HepG2 (cell line): ENCODE measurements around the gene MUC4. TPM values are rescaled to one million over a fixed set of nuclear protein-coding genes. Genes with fewer than 3 reads are reported as not detected.

Source experiments
- ATAC-seq: fragments of 200-7000 bp; cut with Tn5 transposase; 3 replicates; pipeline ENCODE4 v1.9.1; 2020; ENCODE audit warnings: mild to moderate bottlenecking, moderate library complexity
- BruUV-seq: library from RNA; stranded (reverse); fragments of 400-500 nt; replicated peaks from 2 replicates; lab custom pipeline; 2021; lab: Mats Ljungman, UMichigan
- CTCF ChIA-PET: fragments of 300-600 bp; formaldehyde crosslinking; extraction: SDS; loops from one replicate; lab custom pipeline; 2021; ENCODE audit warnings: low total read pairs, inconsistent platforms, low intra/inter-chr PET ratio; lab: Yijun Ruan, JAX
- POLR2A ChIA-PET: fragments of 350-600 bp; sonication (Branson Sonifier 250); formaldehyde crosslinking; loops from one replicate; lab custom pipeline; 2020; ENCODE audit warnings: antibody characterized with exemption, inconsistent platforms; lab: Yijun Ruan, JAX
- DNase-seq: peaks from one replicate; pipeline ENCODE4 v3.0.0-alpha.2; 2015; ENCODE audit warnings: low spot score
- FAIRE-seq: peaks from 3 replicates; lab custom pipeline; 2011; peaks lifted over from hg19 to GRCh38; lab: Jason Lieb, UNC
- H2AFZ ChIP-seq: one replicate; pipeline ENCODE4 v1.6.1; 2011; ENCODE audit warnings: low read length, inconsistent platforms
- H3K27ac ChIP-seq: fragments of 300-600 bp; 3 replicates; pipeline ENCODE4 v1.8.0; 2011; ENCODE audit warnings: mixed run types, mild to moderate bottlenecking, mixed read lengths, low read length, inconsistent platforms; ENCODE audit not compliant: insufficient read depth; ENCODE audit errors: extremely low read length
- H3K27me3 ChIP-seq, 2 experiments: fragments of 200-600 bp in 1 of 2; 2 replicates in 1 of 2; 3 replicates in 1 of 2; pipeline versions ENCODE4 v1.6.0 to v1.8.0; 2011; ENCODE audit warnings: low read length in 2 of 2, mild to moderate bottlenecking in 2 of 2, moderate library complexity in 2 of 2, inconsistent platforms in 1 of 2; ENCODE audit not compliant: insufficient read depth in 2 of 2, control insufficient read depth in 1 of 2
- H3K36me3 ChIP-seq, 2 experiments: fragments of 200-600 bp in 1 of 2; replicated peaks in 1 of 2; 2 replicates in 1 of 2; 3 replicates in 1 of 2; pipeline versions ENCODE4 v1.5.1 to v1.8.0; 2011; ENCODE audit warnings: low read length in 2 of 2, inconsistent platforms in 1 of 2; ENCODE audit not compliant: insufficient read depth in 2 of 2, control insufficient read depth in 1 of 2
- H3K4me1 ChIP-seq: 2 replicates; pipeline ENCODE4 v1.5.1; 2012; ENCODE audit warnings: low read length, inconsistent platforms; ENCODE audit not compliant: insufficient read depth
- H3K4me2 ChIP-seq: 2 replicates; pipeline ENCODE4 v1.6.0; 2011; ENCODE audit warnings: low read depth, low read length, inconsistent platforms
- H3K4me3 ChIP-seq, 3 experiments: fragments of 200-600 bp in 1 of 3; sonication (generic), shearing (Covaris generic) in 1 of 3; replicated peaks in 1 of 3; 2 replicates each; pipeline ENCODE4 v1.5.1; 2011 to 2016; ENCODE audit warnings: low read length in 3 of 3, inconsistent platforms in 2 of 3, low read depth in 2 of 3, mild to moderate bottlenecking in 2 of 3, control low read depth in 1 of 3, mixed read lengths in 1 of 3; ENCODE audit not compliant: insufficient read depth in 1 of 3
- H3K79me2 ChIP-seq: one replicate; pipeline ENCODE4 v1.6.1; 2011; ENCODE audit warnings: low read length, inconsistent platforms; ENCODE audit not compliant: insufficient read depth
- H3K9ac ChIP-seq: 2 replicates; pipeline ENCODE4 v1.6.0; 2011; ENCODE audit warnings: mild to moderate bottlenecking, low read depth, low read length, inconsistent platforms; ENCODE audit not compliant: insufficient read depth
- H3K9me3 ChIP-seq: 2 replicates; pipeline ENCODE4 v1.5.1; 2012; ENCODE audit warnings: mild to moderate bottlenecking, low read length
- H4K20me1 ChIP-seq: 2 replicates; pipeline ENCODE4 v1.6.0; 2011; ENCODE audit warnings: inconsistent platforms, mild to moderate bottlenecking, low read length, moderate library complexity; ENCODE audit not compliant: insufficient read depth
- GTF3A ChIP-seq: sonication (generic); formaldehyde crosslinking; conservative IDR thresholded peaks from 2 replicates; pipeline ENCODE4 v1.4.0; 2020; ENCODE audit warnings: mild to moderate bottlenecking, missing genetic modification reagents
- GZF1 ChIP-seq: sonication (generic); formaldehyde crosslinking; IDR thresholded peaks from 2 replicates; pipeline ENCODE4 v1.5.1; 2020; ENCODE audit warnings: mild to moderate bottlenecking, missing genetic modification reagents
- JDP2 ChIP-seq: sonication (generic); formaldehyde crosslinking; IDR thresholded peaks from 2 replicates; pipeline ENCODE4 v1.8.1; 2022; ENCODE audit warnings: missing genetic modification reagents, borderline replicate concordance
- KAT7 ChIP-seq: IDR thresholded peaks from 2 replicates; pipeline ENCODE4 v1.6.1; 2018; ENCODE audit warnings: borderline replicate concordance, missing compliant biosample characterization
- KLF16 ChIP-seq, 2 experiments: sonication (generic) in 1 of 2; formaldehyde crosslinking in 1 of 2; IDR thresholded peaks; 2 replicates each; pipeline versions ENCODE4 v1.6.1 to v1.8.0; 2016 to 2023; ENCODE audit warnings: missing genetic modification reagents in 2 of 2, missing compliant biosample characterization in 1 of 2
- NCOA1 ChIP-seq: sonication (generic); formaldehyde crosslinking; IDR thresholded peaks from 2 replicates; pipeline ENCODE4 v1.9.0; 2021; ENCODE audit warnings: missing genetic modification reagents
- SMC3 ChIP-seq: IDR thresholded peaks from 2 replicates; pipeline ENCODE4 v1.6.1; 2011; ENCODE audit warnings: low read length, improper control_type of control experiment
- SNAI1 ChIP-seq: sonication (generic); formaldehyde crosslinking; IDR thresholded peaks from 2 replicates; pipeline ENCODE4 v1.5.0; 2020; ENCODE audit warnings: mild to moderate bottlenecking, missing genetic modification reagents, borderline replicate concordance
- TP53 ChIP-seq: sonication (generic); formaldehyde crosslinking; conservative IDR thresholded peaks from 2 replicates; pipeline ENCODE4 v1.4.0; 2020; ENCODE audit warnings: missing genetic modification reagents
- ZFP36 ChIP-seq: fragments of 150-350 bp; IDR thresholded peaks from 2 replicates; pipeline ENCODE4 v1.6.1; 2018; ENCODE audit warnings: borderline replicate concordance, low read length, low read depth; ENCODE audit not compliant: partially characterized antibody
- ZNF138 ChIP-seq: sonication (generic); formaldehyde crosslinking; IDR thresholded peaks from 2 replicates; pipeline ENCODE4 v1.5.0; 2020; ENCODE audit warnings: mild to moderate bottlenecking, low read depth, missing genetic modification reagents
- ZNF44 ChIP-seq: sonication (generic); formaldehyde crosslinking; IDR thresholded peaks from 2 replicates; pipeline ENCODE4 v1.5.1; 2020; ENCODE audit warnings: mild to moderate bottlenecking, missing genetic modification reagents
- ZNF580 ChIP-seq: IDR thresholded peaks from 2 replicates; pipeline ENCODE4 v1.6.1; 2016; ENCODE audit warnings: low read depth, borderline replicate concordance
- ZNF724P ChIP-seq: sonication (generic); formaldehyde crosslinking; IDR thresholded peaks from 2 replicates; pipeline ENCODE4 v1.8.0; 2022; ENCODE audit warnings: missing genetic modification reagents, borderline replicate concordance
- ZNF83 ChIP-seq: sonication (generic); formaldehyde crosslinking; IDR thresholded peaks from 2 replicates; pipeline ENCODE4 v1.4.0; 2020; ENCODE audit warnings: missing genetic modification reagents, mild to moderate bottlenecking, borderline replicate concordance
- WGBS: methylation state at CpG from one replicate; pipeline ENCODE4 v1.1.6; 2017; ENCODE audit warnings: low lambda C conversion rate; 5-methylcytosine and 5-hydroxymethylcytosine counted together
- in situ Hi-C: cut with HindIII; loops from 2 replicates; pipeline ENCODE4 v1.10.0; 2017; ENCODE audit warnings: low pct_unique_long_range_greater_than_20kb; ENCODE audit not compliant: extremely low pct_ligation_motif_present
- intact Hi-C: fragments of 100-400 bp; cut with micrococcal nuclease; formaldehyde crosslinking; loops from one replicate; pipeline ENCODE4 v1.10.0; 2022; ENCODE audit not compliant: unreplicated experiment
- polyA plus RNA-seq, 8 experiments: library from polyadenylated mRNA; depleted of rRNA in 3 of 8; stranded (reverse) in 7 of 8; unstranded in 1 of 8; fragments of >200 nt; fragmentation: Illumina TruSeq in 4 of 8; extraction: Trizol in 4 of 8; gene quantifications; 2 replicates each; pipeline versions ENCODE4 v1.2.1 to v1.2.3, GENCODE V29; 2011 to 2016; ENCODE audit warnings: low read depth in 4 of 8, missing spikeins in 1 of 8, mixed read lengths in 1 of 8; ENCODE audit not compliant: insufficient read depth in 1 of 8
- total RNA-seq, 5 experiments: library from RNA; depleted of rRNA; stranded (reverse); fragments of >200 nt; fragmentation: Illumina TruSeq; extraction: Trizol; gene quantifications; 2 replicates each; pipeline ENCODE4 v1.2.3, GENCODE V29; 2016; ENCODE audit warnings: low read depth in 1 of 5
- TF ChIP-seq, protein P1 (sequence below): fragments of 450-650 bp; IDR thresholded peaks from 2 replicates; pipeline ENCODE4 v1.6.1; 2017
- TF ChIP-seq, protein P2 (sequence below): IDR thresholded peaks from 2 replicates; pipeline ENCODE4 v1.6.1; 2012; ENCODE audit warnings: low read depth, low read length, improper control_type of control experiment

The MUC4 gene
- total and polyA plus RNA-seq, 2 of the 13 experiments (the other 11 are each of a cell fraction or from before 2014, with no cell fraction given): not detected

DNA sequence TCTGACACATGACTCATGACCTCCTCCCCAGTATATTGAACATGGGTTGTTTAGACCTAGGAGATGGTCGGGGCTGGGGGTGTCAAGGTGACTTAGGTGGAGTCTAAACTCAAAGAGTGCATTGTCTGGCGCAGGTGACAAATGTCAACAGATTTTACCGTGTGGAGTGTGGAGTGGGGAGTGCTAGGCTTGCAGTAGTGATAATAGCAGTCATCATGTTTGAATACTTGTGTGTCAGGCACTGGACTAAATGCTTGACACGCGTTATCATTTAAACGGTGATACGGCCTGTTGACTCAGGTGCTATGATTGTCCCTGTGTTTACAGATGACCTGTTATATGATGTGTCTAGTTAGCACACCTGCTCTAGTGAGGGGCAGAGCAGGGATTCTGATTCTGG lies 60.2 kb downstream of the MUC4 start:
- Histone ChIP-seq H3K4me1 (peaks cover 5% of the 10 kb centered on the region), H4K20me1 (no peaks in the 10 kb centered on the region), H3K36me3 (no peaks in the 10 kb centered on the region), H3K27ac (no peak overlapping the region), H3K79me2 (no peaks in the 10 kb centered on the region), H3K4me2 (no peak overlapping the region), H3K9ac (no peak overlapping the region), H2AFZ (no peak overlapping the region), H3K27me3 (peaks cover 9 to 34% of the 10 kb centered on the region in 2 experiments), H3K4me3 (no peak overlapping the region), H3K9me3 (no peaks in the 10 kb centered on the region)
- BruUV-seq: no TSS peak
- DNase-seq (no peak), FAIRE-seq (no peak), ATAC-seq (no peak)
- intact Hi-C loops: no loop called here
- CTCF ChIA-PET: no interaction called here
- POLR2A ChIA-PET: no interaction called here
- in situ Hi-C loops: no loop called here
- WGBS: 13% methylated on average over 6 of the region's 7 CpGs
- no peak for TF ChIP-seq ZNF83 (CRISPR knock-in tag)
- TF ChIP-seq GTF3A (CRISPR knock-in tag): no peak
- TF ChIP-seq ZNF580 (CRISPR knock-in tag): no peak
- no peak for TF ChIP-seq JDP2 (CRISPR knock-in tag)
- TF ChIP-seq ZNF44 (CRISPR knock-in tag): no peak
- TF ChIP-seq KAT7 (CRISPR knock-in tag): no peak
- TF ChIP-seq, protein P1, sequence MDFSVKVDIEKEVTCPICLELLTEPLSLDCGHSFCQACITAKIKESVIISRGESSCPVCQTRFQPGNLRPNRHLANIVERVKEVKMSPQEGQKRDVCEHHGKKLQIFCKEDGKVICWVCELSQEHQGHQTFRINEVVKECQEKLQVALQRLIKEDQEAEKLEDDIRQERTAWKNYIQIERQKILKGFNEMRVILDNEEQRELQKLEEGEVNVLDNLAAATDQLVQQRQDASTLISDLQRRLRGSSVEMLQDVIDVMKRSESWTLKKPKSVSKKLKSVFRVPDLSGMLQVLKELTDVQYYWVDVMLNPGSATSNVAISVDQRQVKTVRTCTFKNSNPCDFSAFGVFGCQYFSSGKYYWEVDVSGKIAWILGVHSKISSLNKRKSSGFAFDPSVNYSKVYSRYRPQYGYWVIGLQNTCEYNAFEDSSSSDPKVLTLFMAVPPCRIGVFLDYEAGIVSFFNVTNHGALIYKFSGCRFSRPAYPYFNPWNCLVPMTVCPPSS: no peak
- no peak for TF ChIP-seq SMC3
- TF ChIP-seq KLF16 (CRISPR knock-in tag; IDR thresholded peaks at IDR 0.05): no peak
- TF ChIP-seq, protein P2, sequence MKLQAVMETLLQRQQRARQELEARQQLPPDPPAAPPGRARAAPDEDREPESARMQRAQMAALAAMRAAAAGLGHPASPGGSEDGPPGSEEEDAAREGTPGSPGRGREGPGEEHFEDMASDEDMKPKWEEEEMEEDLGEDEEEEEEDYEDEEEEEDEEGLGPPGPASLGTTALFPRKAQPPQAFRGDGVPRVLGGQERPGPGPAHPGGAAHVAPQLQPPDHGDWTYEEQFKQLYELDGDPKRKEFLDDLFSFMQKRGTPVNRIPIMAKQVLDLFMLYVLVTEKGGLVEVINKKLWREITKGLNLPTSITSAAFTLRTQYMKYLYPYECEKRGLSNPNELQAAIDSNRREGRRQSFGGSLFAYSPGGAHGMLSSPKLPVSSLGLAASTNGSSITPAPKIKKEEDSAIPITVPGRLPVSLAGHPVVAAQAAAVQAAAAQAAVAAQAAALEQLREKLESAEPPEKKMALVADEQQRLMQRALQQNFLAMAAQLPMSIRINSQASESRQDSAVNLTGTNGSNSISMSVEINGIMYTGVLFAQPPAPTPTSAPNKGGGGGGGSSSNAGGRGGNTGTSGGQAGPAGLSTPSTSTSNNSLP: no peak
- TF ChIP-seq GZF1 (CRISPR knock-in tag): no peak
- TF ChIP-seq TP53 (CRISPR knock-in tag): no peak
- no peak for TF ChIP-seq ZNF138 (CRISPR knock-in tag)
- TF ChIP-seq ZFP36: no peak
- no peak for TF ChIP-seq NCOA1 (CRISPR knock-in tag)
- no peak for TF ChIP-seq ZNF724P (CRISPR knock-in tag)
- TF ChIP-seq SNAI1 (CRISPR knock-in tag): no peak
